ENCODE measurements around the gene ZNF672.

- TF ChIP-seq CTCF (IDR thresholded peaks at IDR 0.05; ENCODE audit: insufficient read depth, low read depth, low read length) = no peak
- TF ChIP-seq EZH2 (IDR thresholded peaks at IDR 0.05; ENCODE audit: insufficient read depth, low read length) = no peak
Measured at GRCh38 chr1:248793592-248793991, 44.4 kb upstream of the ZNF672 start.

Measured in astrocyte (in vitro differentiated cells and primary cell).